Melanocyte of skin (primary cell): ENCODE data around the gene CCR2. TPM values are rescaled to one million over a fixed set of nuclear protein-coding genes. Genes with fewer than 3 reads are reported as not detected.

ENCODE experiments used
- total RNA-seq, 2 donors: library from RNA; depleted of rRNA; stranded (reverse); fragments of >200 nt; gene quantifications; 2 replicates each; pipeline ENCODE4 v1.2.3, GENCODE V29; 2012

CCR2 gene
- not detected for total RNA-seq

DNA sequence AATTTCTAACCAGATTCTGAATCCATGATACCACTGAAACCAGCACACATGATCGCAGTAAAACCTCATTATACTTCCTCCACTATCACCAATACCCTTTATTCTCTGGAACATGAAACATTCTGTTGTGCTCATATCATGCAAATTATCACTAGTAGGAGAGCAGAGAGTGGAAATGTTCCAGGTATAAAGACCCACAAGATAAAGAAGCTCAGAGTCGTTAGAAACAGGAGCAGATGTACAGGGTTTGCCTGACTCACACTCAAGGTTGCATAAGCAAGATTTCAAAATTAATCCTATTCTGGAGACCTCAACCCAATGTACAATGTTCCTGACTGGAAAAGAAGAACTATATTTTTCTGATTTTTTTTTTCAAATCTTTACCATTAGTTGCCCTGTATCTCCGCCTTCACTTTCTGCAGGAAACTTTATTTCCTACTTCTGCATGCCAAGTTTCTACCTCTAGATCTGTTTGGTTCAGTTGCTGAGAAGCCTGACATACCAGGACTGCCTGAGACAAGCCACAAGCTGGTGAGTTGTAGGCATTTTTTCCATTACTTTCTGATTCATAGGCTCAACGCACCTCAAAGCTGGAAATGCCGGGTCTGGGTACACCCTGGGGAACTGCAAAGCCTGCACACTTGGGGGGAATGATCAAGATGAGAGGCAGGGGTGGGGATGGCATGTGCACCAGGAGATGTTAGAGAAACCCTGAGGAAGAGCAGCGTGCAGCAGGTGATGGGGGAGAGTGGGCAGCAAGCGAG, at the start of gene CCR2:
TSS of gene CCR2 (plus strand) at position 465 of the 764 bp plus-strand sequence. CDS start 3,417 bp downstream, outside the sequence.

DNA sequence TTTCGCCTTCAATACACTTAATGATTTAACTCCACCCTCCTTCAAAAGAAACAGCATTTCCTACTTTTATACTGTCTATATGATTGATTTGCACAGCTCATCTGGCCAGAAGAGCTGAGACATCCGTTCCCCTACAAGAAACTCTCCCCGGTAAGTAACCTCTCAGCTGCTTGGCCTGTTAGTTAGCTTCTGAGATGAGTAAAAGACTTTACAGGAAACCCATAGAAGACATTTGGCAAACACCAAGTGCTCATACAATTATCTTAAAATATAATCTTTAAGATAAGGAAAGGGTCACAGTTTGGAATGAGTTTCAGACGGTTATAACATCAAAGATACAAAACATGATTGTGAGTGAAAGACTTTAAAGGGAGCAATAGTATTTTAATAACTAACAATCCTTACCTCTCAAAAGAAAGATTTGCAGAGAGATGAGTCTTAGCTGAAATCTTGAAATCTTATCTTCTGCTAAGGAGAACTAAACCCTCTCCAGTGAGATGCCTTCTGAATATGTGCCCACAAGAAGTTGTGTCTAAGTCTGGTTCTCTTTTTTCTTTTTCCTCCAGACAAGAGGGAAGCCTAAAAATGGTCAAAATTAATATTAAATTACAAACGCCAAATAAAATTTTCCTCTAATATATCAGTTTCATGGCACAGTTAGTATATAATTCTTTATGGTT, 17.1 kb downstream of the CCR2 start, which contains the start of gene CCR5:
TSS of gene CCR5 (plus strand) at position 108 of the 680 bp plus-strand sequence. CDS start 1,957 bp downstream, outside the sequence.

DNA sequence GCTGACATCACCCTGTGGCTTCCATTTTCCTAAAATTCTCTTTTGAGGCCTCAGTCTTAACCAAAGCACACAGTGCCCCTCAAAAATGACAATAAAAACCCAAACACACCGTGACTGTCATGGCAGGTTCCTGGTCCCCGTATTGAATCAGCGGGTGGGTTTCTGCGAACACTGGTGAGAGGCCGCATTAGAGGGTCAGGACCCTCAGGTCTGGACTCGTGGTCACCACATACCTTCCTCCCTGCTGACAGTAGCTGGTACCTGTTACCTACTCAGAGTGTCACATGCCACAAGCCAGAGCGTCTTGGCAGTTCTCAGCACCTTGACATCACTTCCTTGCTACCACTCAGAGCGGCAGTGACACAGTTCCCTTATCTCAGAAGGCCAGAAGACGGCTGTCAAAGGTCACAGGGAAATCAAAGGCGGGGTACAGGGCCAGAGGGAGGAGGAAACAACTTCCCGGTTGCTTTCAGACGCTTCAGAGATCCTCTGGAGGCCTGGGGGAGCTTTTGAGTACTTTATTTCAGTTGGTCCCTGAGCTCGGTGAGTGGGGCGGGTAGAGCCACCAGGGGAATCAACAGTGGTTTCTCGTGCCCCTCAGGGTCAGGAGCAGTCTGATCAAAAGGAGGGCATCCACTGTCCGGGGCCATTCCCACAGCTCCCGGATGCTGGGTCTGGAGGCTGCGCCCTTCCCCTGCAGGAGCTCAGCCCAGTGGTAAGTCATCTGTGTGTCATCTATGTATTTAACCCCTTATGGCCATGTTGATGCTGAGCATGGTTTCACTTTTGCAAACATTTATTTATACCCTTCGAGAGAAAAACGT, 53.1 kb downstream of the CCR2 start, which contains the start of the genes CCR5AS and CCRL2:
TSS of gene CCR5AS (minus strand) at position 279 of the 824 bp plus-strand sequence.
TSS of gene CCRL2 (plus strand) at position 472 of the 824 bp plus-strand sequence. CDS start 821 bp downstream, outside the sequence.

Other genes starting within 250 kb of the CCR2 start
- under 1 TPM in 1 of 2 donors, not detected in 1; 0.67 TPM for gene CCR1, start 145.8 kb upstream of the CCR2 start, total RNA-seq
- gene CCR3, start 111.7 kb upstream of the CCR2 start, total RNA-seq = not detected
- not detected for gene CCR5, start 16.8 kb downstream of the CCR2 start, total RNA-seq
- gene CCRL2, start 53.1 kb downstream of the CCR2 start, total RNA-seq = under 1 TPM in 1 of 2 donors, not detected in 1; 0.33 TPM
- gene LTF, start 110.8 kb downstream of the CCR2 start, total RNA-seq = 1 to 10 TPM in 1 of 2 donors, not detected in 1; 3.4 TPM
- not detected for gene RTP3, start 143.9 kb downstream of the CCR2 start, total RNA-seq
- gene LRRC2, start 212.2 kb downstream of the CCR2 start, total RNA-seq = 1 to 10 TPM; 2.0 to 8.3 TPM